ENCODE data around the gene SPAG16.

DNA sequence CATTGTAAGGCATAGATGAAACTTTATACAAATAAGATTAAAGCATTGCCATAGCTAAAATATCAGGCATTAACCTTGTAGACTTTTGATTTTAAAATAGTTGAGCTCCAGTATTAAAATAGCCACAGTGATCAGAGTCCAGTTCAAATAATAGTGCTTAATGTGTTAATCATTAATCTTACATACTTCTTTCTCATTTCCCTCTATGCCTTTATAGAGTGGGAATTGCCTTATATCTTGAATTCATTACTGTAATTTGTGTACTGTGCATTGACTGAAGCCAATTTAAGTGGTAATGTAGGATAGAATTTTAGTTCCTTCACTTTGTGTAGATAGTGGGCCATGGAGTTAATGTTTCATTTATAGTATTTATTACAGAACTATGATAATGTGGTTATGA is 577.4 kb downstream of the SPAG16 start:
- TF ChIP-seq, protein P1, sequence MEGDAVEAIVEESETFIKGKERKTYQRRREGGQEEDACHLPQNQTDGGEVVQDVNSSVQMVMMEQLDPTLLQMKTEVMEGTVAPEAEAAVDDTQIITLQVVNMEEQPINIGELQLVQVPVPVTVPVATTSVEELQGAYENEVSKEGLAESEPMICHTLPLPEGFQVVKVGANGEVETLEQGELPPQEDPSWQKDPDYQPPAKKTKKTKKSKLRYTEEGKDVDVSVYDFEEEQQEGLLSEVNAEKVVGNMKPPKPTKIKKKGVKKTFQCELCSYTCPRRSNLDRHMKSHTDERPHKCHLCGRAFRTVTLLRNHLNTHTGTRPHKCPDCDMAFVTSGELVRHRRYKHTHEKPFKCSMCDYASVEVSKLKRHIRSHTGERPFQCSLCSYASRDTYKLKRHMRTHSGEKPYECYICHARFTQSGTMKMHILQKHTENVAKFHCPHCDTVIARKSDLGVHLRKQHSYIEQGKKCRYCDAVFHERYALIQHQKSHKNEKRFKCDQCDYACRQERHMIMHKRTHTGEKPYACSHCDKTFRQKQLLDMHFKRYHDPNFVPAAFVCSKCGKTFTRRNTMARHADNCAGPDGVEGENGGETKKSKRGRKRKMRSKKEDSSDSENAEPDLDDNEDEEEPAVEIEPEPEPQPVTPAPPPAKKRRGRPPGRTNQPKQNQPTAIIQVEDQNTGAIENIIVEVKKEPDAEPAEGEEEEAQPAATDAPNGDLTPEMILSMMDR (IDR thresholded peaks at IDR 0.05; ENCODE audit: insufficient read depth, low read length) = no peak
- no peak for TF ChIP-seq POLR2AphosphoS5 (IDR thresholded peaks at IDR 0.05; ENCODE audit: low read depth)
- TF ChIP-seq, protein P2, sequence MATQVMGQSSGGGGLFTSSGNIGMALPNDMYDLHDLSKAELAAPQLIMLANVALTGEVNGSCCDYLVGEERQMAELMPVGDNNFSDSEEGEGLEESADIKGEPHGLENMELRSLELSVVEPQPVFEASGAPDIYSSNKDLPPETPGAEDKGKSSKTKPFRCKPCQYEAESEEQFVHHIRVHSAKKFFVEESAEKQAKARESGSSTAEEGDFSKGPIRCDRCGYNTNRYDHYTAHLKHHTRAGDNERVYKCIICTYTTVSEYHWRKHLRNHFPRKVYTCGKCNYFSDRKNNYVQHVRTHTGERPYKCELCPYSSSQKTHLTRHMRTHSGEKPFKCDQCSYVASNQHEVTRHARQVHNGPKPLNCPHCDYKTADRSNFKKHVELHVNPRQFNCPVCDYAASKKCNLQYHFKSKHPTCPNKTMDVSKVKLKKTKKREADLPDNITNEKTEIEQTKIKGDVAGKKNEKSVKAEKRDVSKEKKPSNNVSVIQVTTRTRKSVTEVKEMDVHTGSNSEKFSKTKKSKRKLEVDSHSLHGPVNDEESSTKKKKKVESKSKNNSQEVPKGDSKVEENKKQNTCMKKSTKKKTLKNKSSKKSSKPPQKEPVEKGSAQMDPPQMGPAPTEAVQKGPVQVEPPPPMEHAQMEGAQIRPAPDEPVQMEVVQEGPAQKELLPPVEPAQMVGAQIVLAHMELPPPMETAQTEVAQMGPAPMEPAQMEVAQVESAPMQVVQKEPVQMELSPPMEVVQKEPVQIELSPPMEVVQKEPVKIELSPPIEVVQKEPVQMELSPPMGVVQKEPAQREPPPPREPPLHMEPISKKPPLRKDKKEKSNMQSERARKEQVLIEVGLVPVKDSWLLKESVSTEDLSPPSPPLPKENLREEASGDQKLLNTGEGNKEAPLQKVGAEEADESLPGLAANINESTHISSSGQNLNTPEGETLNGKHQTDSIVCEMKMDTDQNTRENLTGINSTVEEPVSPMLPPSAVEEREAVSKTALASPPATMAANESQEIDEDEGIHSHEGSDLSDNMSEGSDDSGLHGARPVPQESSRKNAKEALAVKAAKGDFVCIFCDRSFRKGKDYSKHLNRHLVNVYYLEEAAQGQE (IDR thresholded peaks at IDR 0.05; ENCODE audit: insufficient replicate concordance, low read depth) = no peak
- TF ChIP-seq GABPA (IDR thresholded peaks at IDR 0.05; ENCODE audit: low read depth) = no peak

Measured in HL-60 (cell line).